ENCODE results near the gene ROBO2. TPM values are rescaled to one million over a fixed set of nuclear protein-coding genes. Genes with fewer than 3 reads are reported as not detected.
A peak's percentile ranks its signal among the peaks of the same experiment; 100 is the strongest.

Gene ROBO2
- total and polyA plus RNA-seq, 4 experiments from 2014 or later, result not detected

DNA sequence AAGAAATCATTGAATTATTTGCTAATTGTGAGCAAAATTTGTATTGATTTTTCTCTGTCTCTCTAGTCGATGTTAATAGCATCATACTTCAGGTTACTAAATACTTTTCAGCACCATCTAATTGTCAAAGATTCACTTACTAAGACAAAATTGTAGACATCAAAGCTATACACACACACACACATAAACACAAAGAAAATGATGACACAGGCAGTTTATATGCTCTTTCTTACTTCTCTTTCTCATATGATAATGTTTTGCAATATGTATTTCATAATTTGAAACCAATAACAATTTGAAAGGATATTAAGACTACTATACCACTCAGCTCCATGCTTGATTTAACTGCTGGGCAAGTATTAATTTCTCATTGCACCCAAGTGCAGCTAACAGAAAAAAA is 406.2 kb downstream of the ROBO2 start:
- peaks cover 0 to 14% (median 10%) of the 10 kb centered on the region in 8 donors for H3K9me3 Mint-ChIP-seq
- no peak overlapping the region for H3K27ac ChIP-seq (ENCODE audit: low read depth, low read length)
- peak overlapping the region in 1 of 8 donors; percentile 20 for H3K4me3 Mint-ChIP-seq
- H3K27ac Mint-ChIP-seq, result no peak overlapping the region
- DNase-seq, result no peak
- ChIA-PET POLR2A (ENCODE audit: partially characterized antibody) (no interaction called here), CTCF (ENCODE audit: partially characterized antibody) (no interaction called here)
- H3K4me1 Mint-ChIP-seq, result no peaks in the 10 kb centered on the region
- H3K27me3 Mint-ChIP-seq, result no peaks in the 10 kb centered on the region
- H3K4me1 ChIP-seq (ENCODE audit: insufficient read depth, low read length), result no peaks in the 10 kb centered on the region
- intact Hi-C loops (cut with micrococcal nuclease), result no loop called here
- H3K36me3 ChIP-seq (ENCODE audit: insufficient read depth, low read length), result no peaks in the 10 kb centered on the region
- H3K9me3 ChIP-seq (ENCODE audit: control insufficient read depth in 1 of 2, low read length in 2 of 2), result no peaks in the 10 kb centered on the region
- no peak overlapping the region for H3K4me3 ChIP-seq (ENCODE audit: low read length in 2 of 2)
- H3K36me3 Mint-ChIP-seq, result peaks cover 0 to 3% of the 10 kb centered on the region in 2 donors
- no peaks in the 10 kb centered on the region for H3K27me3 ChIP-seq (ENCODE audit: insufficient read depth, low read length)

DNA sequence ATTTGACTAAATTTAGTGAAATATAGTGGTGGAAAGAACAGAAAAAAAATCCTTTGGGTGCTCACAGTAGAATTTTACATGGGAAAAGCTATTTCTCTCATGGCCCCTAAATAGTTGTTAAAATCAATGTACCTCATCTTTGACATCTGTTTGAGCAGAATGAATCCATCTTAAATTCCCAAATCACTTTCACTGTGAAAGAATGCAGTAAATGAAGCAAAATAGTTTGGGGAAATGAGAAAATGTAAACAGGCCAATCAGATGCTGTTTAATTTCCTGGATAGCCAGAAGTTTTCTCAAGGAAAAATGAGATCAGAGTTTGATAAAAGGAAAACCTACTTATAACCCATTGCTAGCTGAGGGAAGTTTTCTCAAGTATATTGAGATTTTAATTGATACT is 406.9 kb downstream of the ROBO2 start:
- H3K9me3 ChIP-seq (ENCODE audit: control insufficient read depth in 1 of 2, low read length in 2 of 2), result no peaks in the 10 kb centered on the region
- no peaks in the 10 kb centered on the region for H3K36me3 ChIP-seq (ENCODE audit: insufficient read depth, low read length)
- H3K27me3 Mint-ChIP-seq, result no peaks in the 10 kb centered on the region
- ChIA-PET POLR2A (ENCODE audit: partially characterized antibody) (no interaction called here), CTCF (ENCODE audit: partially characterized antibody) (no interaction called here)
- intact Hi-C loops (cut with micrococcal nuclease), result no loop called here
- H3K4me1 Mint-ChIP-seq, result no peaks in the 10 kb centered on the region
- H3K4me1 ChIP-seq (ENCODE audit: insufficient read depth, low read length), result no peaks in the 10 kb centered on the region
- no peak overlapping the region for H3K27ac ChIP-seq (ENCODE audit: low read depth, low read length)
- peaks cover 0 to 3% of the 10 kb centered on the region in 2 donors for H3K36me3 Mint-ChIP-seq
- no peak overlapping the region for H3K4me3 ChIP-seq (ENCODE audit: low read length in 2 of 2)
- H3K9me3 Mint-ChIP-seq, result peaks cover 0 to 14% (median 10%) of the 10 kb centered on the region in 8 donors
- H3K4me3 Mint-ChIP-seq, result no peak overlapping the region
- H3K27ac Mint-ChIP-seq, result no peak overlapping the region
- no peaks in the 10 kb centered on the region for H3K27me3 ChIP-seq (ENCODE audit: insufficient read depth, low read length)
- no peak for DNase-seq

DNA sequence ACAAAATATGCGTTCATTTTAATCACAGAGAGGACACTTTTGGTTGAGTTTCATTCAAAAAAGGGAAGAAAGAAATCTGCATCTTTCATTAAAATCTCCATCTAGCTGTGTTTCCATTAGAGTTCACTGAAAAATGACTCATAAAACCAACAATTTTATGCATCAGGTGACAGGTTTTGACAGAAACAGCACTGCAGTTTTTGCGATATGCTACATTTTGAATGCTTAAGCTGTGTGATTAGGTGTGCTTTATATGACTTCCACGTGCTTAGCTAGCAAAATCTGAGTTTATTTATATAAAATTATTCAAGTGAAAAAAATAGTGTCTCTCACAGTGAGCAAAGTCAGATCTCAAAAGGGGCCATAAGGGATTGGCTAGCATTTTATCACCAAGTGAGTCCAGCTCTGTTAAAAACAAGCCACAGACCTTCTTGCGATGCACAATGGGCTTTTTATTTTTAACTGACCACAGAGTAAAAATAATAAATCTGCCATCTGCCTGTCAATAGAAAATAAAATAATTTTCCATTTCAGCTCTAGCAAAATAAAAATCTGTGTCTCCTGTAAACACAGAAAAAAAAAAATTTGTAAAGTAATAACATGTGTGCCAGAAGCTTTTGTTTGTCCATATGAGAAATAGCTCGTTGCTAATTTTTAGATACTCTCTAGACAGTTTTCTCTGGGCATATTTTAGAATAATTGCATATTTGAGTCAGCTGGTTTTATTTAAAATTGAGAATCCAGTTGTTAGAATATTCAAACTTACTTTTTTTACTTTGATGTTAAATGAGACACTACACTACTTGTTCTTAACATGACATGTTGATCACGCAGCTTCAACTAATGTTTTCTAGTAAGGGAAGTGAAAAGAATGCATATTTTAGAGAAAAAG is 409.8 kb downstream of the ROBO2 start:
- H3K9me3 ChIP-seq (ENCODE audit: control insufficient read depth in 1 of 2, low read length in 2 of 2), result no peaks in the 10 kb centered on the region
- H3K4me3 ChIP-seq (ENCODE audit: low read length in 2 of 2), result no peak overlapping the region
- no peak overlapping the region for H3K4me3 Mint-ChIP-seq
- no peaks in the 10 kb centered on the region for H3K4me1 Mint-ChIP-seq
- no peaks in the 10 kb centered on the region for H3K4me1 ChIP-seq (ENCODE audit: insufficient read depth, low read length)
- no peaks in the 10 kb centered on the region for H3K27me3 Mint-ChIP-seq
- no peaks in the 10 kb centered on the region for H3K27me3 ChIP-seq (ENCODE audit: insufficient read depth, low read length)
- DNase-seq, result no peak
- H3K9me3 Mint-ChIP-seq, result peaks cover 0 to 13% (median 10%) of the 10 kb centered on the region in 8 donors
- ChIA-PET POLR2A (ENCODE audit: partially characterized antibody) (no interaction called here), CTCF (ENCODE audit: partially characterized antibody) (no interaction called here)
- H3K36me3 Mint-ChIP-seq, result peaks cover 0 to 3% of the 10 kb centered on the region in 2 donors
- H3K36me3 ChIP-seq (ENCODE audit: insufficient read depth, low read length), result no peaks in the 10 kb centered on the region
- no peak overlapping the region for H3K27ac Mint-ChIP-seq
- intact Hi-C loops (cut with micrococcal nuclease), result no loop called here
- no peak overlapping the region for H3K27ac ChIP-seq (ENCODE audit: low read depth, low read length)

DNA sequence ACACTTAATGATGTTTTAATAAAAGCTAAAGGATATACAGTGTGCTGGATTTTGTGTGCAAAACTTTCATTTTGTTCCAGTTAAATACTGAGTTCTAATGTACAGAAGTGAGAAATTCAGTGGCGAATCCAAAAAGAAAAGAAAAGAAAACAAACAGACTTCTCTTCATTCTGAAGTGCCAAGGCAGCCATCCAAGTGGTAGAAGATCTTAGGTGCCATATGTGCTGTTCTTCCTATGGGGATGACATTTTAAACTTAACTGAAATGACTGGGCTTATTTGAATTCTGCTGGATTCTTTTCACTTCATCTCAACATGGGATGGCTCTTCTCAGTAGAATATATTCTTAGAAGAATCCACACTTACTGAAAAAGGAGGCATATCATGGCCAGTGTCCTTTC is 416.5 kb downstream of the ROBO2 start:
- H3K27ac ChIP-seq (ENCODE audit: low read depth, low read length), result no peak overlapping the region
- no peaks in the 10 kb centered on the region for H3K9me3 ChIP-seq (ENCODE audit: control insufficient read depth in 1 of 2, low read length in 2 of 2)
- no peak for DNase-seq
- no peaks in the 10 kb centered on the region for H3K27me3 ChIP-seq (ENCODE audit: insufficient read depth, low read length)
- POLR2A ChIA-PET (ENCODE audit: partially characterized antibody), result no interaction called here
- no peaks in the 10 kb centered on the region for H3K36me3 ChIP-seq (ENCODE audit: insufficient read depth, low read length)
- CTCF ChIA-PET (ENCODE audit: partially characterized antibody), result no interaction called here
- no peaks in the 10 kb centered on the region for H3K4me1 ChIP-seq (ENCODE audit: insufficient read depth, low read length)
- Mint-ChIP-seq H3K36me3 (no peaks in the 10 kb centered on the region), H3K27ac (no peak overlapping the region), H3K27me3 (no peaks in the 10 kb centered on the region), H3K4me3 (no peak overlapping the region), H3K9me3 (peaks cover 0 to 21% (median 4%) of the 10 kb centered on the region in 8 donors), H3K4me1 (no peaks in the 10 kb centered on the region)
- intact Hi-C loops (cut with micrococcal nuclease), result no loop called here
- H3K4me3 ChIP-seq (ENCODE audit: low read length in 2 of 2), result no peak overlapping the region

DNA sequence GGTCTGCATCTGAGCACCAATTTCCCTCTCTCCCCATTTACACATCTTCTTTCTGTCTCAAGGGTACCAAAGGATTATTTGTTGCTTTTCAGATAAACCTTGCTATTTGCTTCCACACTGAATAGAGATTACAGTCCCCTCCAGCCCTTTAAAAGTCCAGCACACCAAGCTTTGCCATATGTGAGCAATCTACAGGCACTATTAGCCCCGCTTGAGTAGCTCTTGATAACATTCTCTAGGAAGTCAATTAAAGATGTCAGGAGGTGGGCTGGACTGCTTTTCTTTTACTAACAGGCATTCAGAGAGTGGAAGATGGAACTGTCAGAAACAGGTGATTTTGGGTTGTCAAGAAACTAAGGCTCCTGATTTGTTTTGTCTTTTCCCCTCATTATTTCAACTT is 417.0 kb downstream of the ROBO2 start:
- H3K4me3 ChIP-seq (ENCODE audit: low read length in 2 of 2), result no peak overlapping the region
- POLR2A ChIA-PET (ENCODE audit: partially characterized antibody), result no interaction called here
- DNase-seq, result no peak
- intact Hi-C loops (cut with micrococcal nuclease), result no loop called here
- Mint-ChIP-seq H3K4me3 (no peak overlapping the region), H3K4me1 (no peaks in the 10 kb centered on the region), H3K27me3 (no peaks in the 10 kb centered on the region), H3K27ac (no peak overlapping the region), H3K9me3 (peaks cover 0 to 21% (median 4%) of the 10 kb centered on the region in 8 donors), H3K36me3 (no peaks in the 10 kb centered on the region)
- H3K36me3 ChIP-seq (ENCODE audit: insufficient read depth, low read length), result no peaks in the 10 kb centered on the region
- H3K9me3 ChIP-seq (ENCODE audit: control insufficient read depth in 1 of 2, low read length in 2 of 2), result no peaks in the 10 kb centered on the region
- H3K27ac ChIP-seq (ENCODE audit: low read depth, low read length), result no peak overlapping the region
- CTCF ChIA-PET (ENCODE audit: partially characterized antibody), result no interaction called here
- H3K27me3 ChIP-seq (ENCODE audit: insufficient read depth, low read length), result no peaks in the 10 kb centered on the region
- no peaks in the 10 kb centered on the region for H3K4me1 ChIP-seq (ENCODE audit: insufficient read depth, low read length)

DNA sequence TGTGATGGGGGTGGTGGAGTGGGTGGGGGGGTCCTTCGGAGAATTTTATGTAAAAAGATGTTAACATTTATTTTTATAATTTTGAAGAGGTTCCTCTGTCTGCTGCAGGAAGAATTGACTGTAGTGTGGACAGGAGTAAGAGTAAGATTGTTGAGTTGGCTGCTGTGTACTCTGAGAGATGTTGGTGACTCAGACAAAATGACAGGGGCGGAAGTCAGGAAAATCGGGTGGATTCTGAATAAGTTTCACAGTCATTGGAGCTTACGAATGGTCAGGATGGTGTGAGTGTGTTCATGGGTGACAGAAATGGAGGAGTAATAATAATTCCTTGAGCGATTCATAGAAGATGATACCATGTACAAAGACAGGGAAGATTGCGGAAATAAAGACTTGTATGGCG is 420.0 kb downstream of the ROBO2 start:
- no peaks in the 10 kb centered on the region for H3K36me3 ChIP-seq (ENCODE audit: insufficient read depth, low read length)
- H3K9me3 Mint-ChIP-seq, result peaks cover 4 to 19% (median 6%) of the 10 kb centered on the region in 8 donors
- no peaks in the 10 kb centered on the region for H3K36me3 Mint-ChIP-seq
- H3K4me3 ChIP-seq (ENCODE audit: low read length in 2 of 2), result no peak overlapping the region
- H3K4me1 Mint-ChIP-seq, result no peaks in the 10 kb centered on the region
- no peak overlapping the region for H3K27ac ChIP-seq (ENCODE audit: low read depth, low read length)
- no peaks in the 10 kb centered on the region for H3K4me1 ChIP-seq (ENCODE audit: insufficient read depth, low read length)
- no peaks in the 10 kb centered on the region for H3K27me3 Mint-ChIP-seq
- POLR2A ChIA-PET (ENCODE audit: partially characterized antibody), result no interaction called here
- no peak overlapping the region for H3K4me3 Mint-ChIP-seq
- CTCF ChIA-PET (ENCODE audit: partially characterized antibody), result no interaction called here
- intact Hi-C loops (cut with micrococcal nuclease), result no loop called here
- H3K9me3 ChIP-seq (ENCODE audit: control insufficient read depth in 1 of 2, low read length in 2 of 2), result no peaks in the 10 kb centered on the region
- H3K27me3 ChIP-seq (ENCODE audit: insufficient read depth, low read length), result no peaks in the 10 kb centered on the region
- no peak overlapping the region for H3K27ac Mint-ChIP-seq
- DNase-seq, result no peak

DNA sequence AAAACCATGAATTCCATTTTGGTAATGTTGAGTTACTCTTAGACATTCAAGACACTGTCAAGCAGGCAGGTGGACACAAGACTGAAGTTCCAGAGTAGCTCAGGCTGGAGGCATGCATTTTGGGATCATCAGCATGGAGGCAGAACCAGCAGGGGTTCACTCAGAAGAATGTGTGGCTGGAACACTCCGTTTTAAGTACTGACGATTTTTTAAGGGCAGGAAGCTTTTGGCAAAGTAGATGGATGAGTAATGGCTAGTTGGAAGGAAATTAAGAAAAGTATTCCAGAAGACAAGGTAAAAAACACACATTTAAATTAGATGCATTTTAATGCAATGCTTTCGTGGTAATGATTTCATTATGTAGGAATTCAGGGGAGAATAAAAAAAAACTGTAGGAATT is 420.4 kb downstream of the ROBO2 start:
- Histone ChIP-seq H3K36me3 (ENCODE audit: insufficient read depth, low read length) (no peaks in the 10 kb centered on the region), H3K4me1 (ENCODE audit: insufficient read depth, low read length) (no peaks in the 10 kb centered on the region), H3K9me3 (ENCODE audit: control insufficient read depth in 1 of 2, low read length in 2 of 2) (no peaks in the 10 kb centered on the region), H3K27ac (ENCODE audit: low read depth, low read length) (no peak overlapping the region), H3K27me3 (ENCODE audit: insufficient read depth, low read length) (no peaks in the 10 kb centered on the region), H3K4me3 (ENCODE audit: low read length in 2 of 2) (no peak overlapping the region)
- intact Hi-C loops (cut with micrococcal nuclease), result no loop called here
- CTCF ChIA-PET (ENCODE audit: partially characterized antibody), result no interaction called here
- Mint-ChIP-seq H3K9me3 (peaks cover 4 to 22% (median 6%) of the 10 kb centered on the region in 8 donors), H3K4me1 (no peaks in the 10 kb centered on the region), H3K36me3 (no peaks in the 10 kb centered on the region), H3K4me3 (no peak overlapping the region), H3K27me3 (no peaks in the 10 kb centered on the region), H3K27ac (no peak overlapping the region)
- DNase-seq, result no peak
- POLR2A ChIA-PET (ENCODE audit: partially characterized antibody), result no interaction called here

All from CD4-positive, alpha-beta memory T cell (primary cell).